Mesenteric fat pad (tissue), 1 donor: Measurements from ENCODE around the gene SGO2. TPM values are rescaled to one million over a fixed set of nuclear protein-coding genes. Genes with fewer than 3 reads are reported as not detected.
"Not testable (repeated sequence)": the region's sequence is repeated elsewhere in the genome, so short reads cannot be mapped to it uniquely, and the experiment has no call there.

Experiments
- DNase-seq: peaks from one replicate; pipeline ENCODE4 v3.0.0-alpha.2; 2020; ENCODE audit warnings: low spot score
- total RNA-seq: library from RNA; stranded (reverse); fragmentation: NEBNext Ultra II Directional; extraction: Animal tissue kit (Norgen Biotek cat#: 25700); gene quantifications from one replicate; pipeline ENCODE4 v1.2.1, GENCODE V29; 2021
- donor health status: DM: yes; HTN: yes; CAD: no.

The SGO2 gene
- total RNA-seq, 1 donor from 2014 or later: 1.5 TPM

DNA sequence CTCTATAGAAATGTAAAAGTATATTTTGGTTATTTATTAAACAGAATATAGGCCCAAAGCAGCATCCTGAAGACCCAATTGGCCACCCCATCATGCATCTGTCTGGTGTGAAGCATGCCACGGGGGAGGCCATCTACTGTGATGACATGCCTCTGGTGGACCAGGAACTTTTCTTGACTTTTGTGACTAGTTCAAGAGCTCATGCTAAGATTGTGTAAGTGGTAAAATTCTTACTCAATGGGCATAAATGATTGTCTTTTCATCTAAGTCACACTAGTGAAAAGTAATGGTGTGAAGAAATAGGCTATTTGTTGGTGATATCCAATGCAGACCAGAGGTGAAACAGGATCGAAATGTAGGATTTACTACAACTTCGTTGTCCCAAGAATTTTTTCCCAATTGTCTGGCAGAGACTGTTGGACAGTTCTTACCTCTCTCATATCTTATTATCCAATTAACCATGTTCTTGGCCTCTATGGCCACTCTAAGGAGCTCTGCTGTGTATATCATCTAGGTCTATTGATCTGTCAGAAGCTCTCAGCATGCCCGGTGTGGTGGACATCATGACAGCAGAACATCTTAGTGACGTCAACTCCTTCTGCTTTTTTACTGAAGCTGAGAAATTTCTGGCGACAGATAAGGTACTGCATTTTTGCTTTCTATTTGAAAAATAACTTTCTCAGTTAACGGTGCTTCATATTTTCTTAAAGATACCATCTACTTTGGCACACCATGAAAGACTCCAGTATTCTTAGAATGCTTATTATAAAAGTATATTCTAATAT, 94.8 kb downstream of the SGO2 start:
- DNase-seq: no peak

DNA sequence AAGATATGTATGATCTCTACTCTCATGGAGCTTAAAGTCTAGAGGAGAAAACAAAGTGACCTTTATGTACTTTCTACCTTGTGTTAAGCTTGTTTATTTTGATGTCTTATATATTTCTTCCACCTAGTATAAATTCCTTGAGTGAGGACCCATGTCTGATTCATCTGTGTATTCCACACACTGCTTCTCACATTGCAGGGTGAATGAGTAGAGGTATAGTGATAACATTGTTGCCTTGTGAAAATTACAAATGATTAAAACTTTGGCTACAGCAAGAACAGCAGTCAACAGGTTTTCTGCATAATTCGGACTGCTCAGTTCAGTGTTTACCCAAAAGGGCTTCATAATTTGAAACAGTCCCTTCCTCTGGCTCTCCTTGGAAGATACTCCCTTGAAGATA, 96.1 kb downstream of the SGO2 start:
- DNase-seq: no peak

DNA sequence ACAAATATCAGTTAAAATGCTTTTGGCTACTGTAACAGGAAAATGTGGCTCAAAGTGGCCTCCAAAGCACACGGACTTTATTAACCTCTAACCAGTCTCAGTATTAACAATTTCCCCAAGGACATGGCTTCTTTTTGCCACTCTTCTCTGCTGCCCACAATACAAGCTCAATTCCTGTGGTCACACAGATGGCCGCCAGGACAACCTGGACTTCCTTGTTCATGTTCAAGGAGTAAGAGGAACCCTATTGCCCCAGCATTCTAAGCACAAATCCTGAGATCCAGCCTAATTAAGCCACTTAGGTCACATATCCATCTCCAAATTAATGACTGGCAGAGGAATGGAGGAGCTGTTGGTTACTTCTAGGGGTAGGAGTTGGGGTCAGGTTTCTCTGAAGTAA, 98.0 kb downstream of the SGO2 start:
- DNase-seq: no peak

DNA sequence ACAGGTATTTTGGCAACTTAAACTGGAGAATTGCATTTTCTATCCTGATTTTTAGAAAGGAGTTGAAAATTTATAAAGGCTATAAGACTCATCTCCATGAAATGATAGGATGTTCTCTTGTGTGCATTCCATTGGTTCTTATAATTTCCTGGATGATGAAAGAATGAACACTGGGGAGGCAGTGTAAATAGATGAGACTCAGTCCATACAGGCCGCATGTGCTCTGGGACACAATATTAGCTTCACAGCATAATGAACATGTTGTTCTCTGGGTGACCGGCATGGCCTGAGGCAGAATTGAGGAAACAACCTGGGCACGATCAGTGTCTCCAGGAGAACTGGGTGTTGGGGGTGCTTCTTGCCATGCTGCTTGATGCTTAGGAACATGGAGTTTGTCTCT, 98.7 kb downstream of the SGO2 start:
- DNase-seq: no peak

DNA sequence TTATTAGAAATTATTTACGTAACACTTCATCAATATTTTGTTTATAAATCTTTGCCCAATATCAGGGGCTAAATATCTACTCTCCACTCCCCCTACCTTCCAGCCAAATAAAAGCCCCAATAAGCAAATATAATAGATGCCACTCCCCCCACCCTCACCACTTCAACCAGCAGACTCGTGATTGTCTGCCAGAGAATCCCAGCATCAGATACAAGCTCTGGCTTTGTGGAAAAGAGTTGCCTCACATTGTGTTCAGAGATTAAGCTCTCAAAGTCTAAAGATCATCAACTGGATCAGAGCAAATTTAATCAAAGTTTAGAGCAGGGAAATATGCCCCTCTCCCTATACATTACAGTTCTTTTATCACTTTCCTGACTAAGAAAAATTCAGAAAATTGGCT, 99.3 kb downstream of the SGO2 start:
- DNase-seq: no peak

DNA sequence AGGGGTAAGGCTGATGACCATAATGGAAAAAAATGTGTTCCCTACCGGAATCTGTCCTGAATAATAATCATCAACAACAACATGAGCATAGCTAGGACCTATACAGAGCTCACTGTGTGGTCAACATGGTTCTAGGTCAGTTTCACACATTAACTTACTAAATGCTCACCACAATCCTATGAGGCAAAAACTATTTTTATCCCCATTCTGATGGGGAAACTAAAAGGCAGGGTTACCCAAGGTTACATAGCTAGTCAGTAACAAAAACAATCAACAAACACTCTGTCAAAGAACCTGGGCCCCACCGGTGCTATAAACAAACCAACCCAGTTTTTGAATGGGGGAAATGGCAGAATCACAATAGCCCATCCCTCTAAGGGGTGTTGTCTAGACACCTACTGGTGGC, 100.0 kb downstream of the SGO2 start:
- DNase-seq: no peak

DNA sequence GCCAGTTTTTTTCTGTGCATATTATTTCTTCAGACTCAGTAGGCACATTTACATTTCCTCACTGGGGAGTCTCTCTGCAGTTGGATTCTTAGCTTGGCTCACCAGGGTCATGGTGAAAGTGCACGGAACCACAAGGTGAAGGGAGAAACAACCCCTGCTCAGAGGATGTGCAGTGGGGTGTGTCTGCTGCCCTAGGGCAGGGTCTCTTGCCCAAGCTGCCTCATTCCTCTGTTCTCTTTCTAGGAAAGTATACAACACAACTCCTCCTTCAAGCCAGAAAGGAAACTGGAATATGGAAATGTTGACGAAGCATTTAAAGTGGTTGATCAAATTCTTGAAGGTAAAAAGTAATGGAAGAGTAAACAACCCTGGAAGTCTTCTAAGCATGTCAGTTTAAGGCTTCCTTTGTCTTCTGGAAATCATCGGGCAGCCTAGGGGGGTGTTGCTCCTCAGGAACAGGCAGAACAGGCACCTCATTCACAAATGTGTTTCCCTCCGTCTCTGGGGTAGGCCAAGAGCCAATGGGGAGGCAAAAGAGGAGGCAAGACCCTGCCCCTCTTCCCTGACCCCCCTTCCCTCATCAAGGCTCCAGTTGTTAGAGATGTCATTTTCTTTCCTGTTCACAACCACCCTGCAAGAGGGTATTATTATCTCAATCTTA, 101.2 kb downstream of the SGO2 start:
- DNase-seq: no peak

DNA sequence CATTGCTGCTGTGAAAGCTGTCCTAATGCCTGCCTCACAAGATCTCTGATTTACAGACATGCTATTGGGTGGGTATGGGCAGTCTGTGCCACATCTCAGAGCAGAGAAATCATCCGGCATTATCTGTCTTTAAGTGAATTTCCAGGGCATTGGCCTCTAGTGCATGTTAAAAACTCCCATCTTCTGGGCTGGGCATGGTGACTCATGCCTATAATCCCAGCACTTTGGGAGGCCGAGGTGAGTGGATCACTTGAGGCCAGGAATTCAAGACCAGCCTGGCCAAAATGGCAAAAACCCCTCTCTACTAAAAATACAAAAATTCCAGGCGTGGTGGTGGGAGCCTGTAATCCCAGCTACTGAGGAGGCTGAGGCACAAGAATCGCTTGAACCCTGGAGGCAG, 102.5 kb downstream of the SGO2 start:
- not testable (repeated sequence) for DNase-seq

DNA sequence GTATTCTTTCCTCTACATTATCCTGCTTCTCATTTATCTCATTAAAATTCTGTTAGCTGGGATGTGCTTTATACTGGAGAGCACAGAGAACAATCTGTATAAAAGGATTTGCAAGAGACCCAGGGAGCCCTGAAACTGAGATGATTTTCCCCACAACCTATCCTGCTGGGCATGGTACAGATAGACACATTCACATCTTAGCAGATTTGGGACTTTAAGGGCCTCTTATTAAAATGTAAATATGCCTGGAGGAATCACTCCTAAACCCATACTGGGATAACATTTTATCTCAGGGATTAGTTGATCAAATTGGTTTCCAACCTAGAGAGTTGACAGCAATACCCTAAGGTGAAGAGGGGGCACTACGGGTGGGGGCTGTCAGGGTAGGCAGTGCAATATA, 105.3 kb downstream of the SGO2 start:
- no peak for DNase-seq

Other genes starting within 250 kb of the SGO2 start
- 81.3 TPM for gene SPATS2L, start 219.5 kb upstream of the SGO2 start, total RNA-seq
- 11.7 TPM for gene KCTD18, start 16.1 kb upstream of the SGO2 start, total RNA-seq
- 220 TPM for gene AOX1, start 59.8 kb downstream of the SGO2 start, total RNA-seq